Measurements from ENCODE around the gene FTCDNL1. TPM values are rescaled to one million over a fixed set of nuclear protein-coding genes. Genes with fewer than 3 reads are reported as not detected.
A peak's percentile ranks its signal among the peaks of the same experiment; 100 is the strongest.

FTCDNL1 gene
- total and polyA plus RNA-seq, 2 of the 13 experiments (the other 11 are each of a cell fraction or from before 2014, with no cell fraction given) = 0.98 to 1.4 TPM

- H3K79me2 ChIP-seq (ENCODE audit: insufficient read depth, low read length) = no peaks in the 10 kb centered on the region
- no peaks in the 10 kb centered on the region for H4K20me1 ChIP-seq (ENCODE audit: insufficient read depth, low read length)
- BruUV-seq (replicated peaks) = no TSS peak
- ATAC-seq (no peak), DNase-seq (ENCODE audit: low spot score) (no peak), FAIRE-seq (no peak)
- H3K4me2 ChIP-seq (ENCODE audit: low read depth, low read length) = no peak overlapping the region
- ChIA-PET POLR2A (no interaction called here), CTCF (ENCODE audit: low intra/inter-chr PET ratio, low total read pairs) (no interaction called here)
- no peak overlapping the region for H3K27ac ChIP-seq (ENCODE audit: extremely low read length, insufficient read depth, low read length)
- H3K9ac ChIP-seq (ENCODE audit: insufficient read depth, low read depth, low read length) = no peak overlapping the region
- TF ChIP-seq HNRNPK (IDR thresholded peaks at IDR 0.05; ENCODE audit: low read depth, low read length, poor library complexity, severe bottlenecking) = peak; percentile 86
- no peak for TF ChIP-seq BCL3 (CRISPR knock-in tag; IDR thresholded peaks at IDR 0.05)
- H3K4me1 ChIP-seq (ENCODE audit: insufficient read depth, low read length) = no peaks in the 10 kb centered on the region
- in situ Hi-C loops (cut with HindIII; ENCODE audit: extremely low pct_ligation_motif_present, low pct_unique_long_range_greater_than_20kb) (no loop called here), intact Hi-C loops (cut with micrococcal nuclease; ENCODE audit: unreplicated experiment) (no loop called here)
- no peak overlapping the region for H2AFZ ChIP-seq (ENCODE audit: low read length)
- peaks cover 6% of the 10 kb centered on the region for H3K9me3 ChIP-seq (ENCODE audit: low read length)
- H3K27me3 ChIP-seq (ENCODE audit: control insufficient read depth in 1 of 2, insufficient read depth in 2 of 2, low read length in 2 of 2) = no peaks in the 10 kb centered on the region
- H3K4me3 ChIP-seq (replicated peaks in 1 of 3; ENCODE audit: insufficient read depth in 1 of 3, low read depth in 2 of 3, low read length in 3 of 3) = no peak overlapping the region
- H3K36me3 ChIP-seq (replicated peaks in 1 of 2; ENCODE audit: control insufficient read depth in 1 of 2, insufficient read depth in 2 of 2, low read length in 2 of 2) = no peaks in the 10 kb centered on the region
- 69% methylated on average over 1 of the region's 1 CpG for WGBS (ENCODE audit: low lambda C conversion rate)
These were observed 18.2 kb upstream of the FTCDNL1 start for GRCh38 chr2:199869227-199869541.

GRCh38 chr2:199868431-199869226, 17.6 kb upstream of the FTCDNL1 start:
- H4K20me1 ChIP-seq (ENCODE audit: insufficient read depth, low read length) = no peaks in the 10 kb centered on the region
- no peak overlapping the region for H3K9ac ChIP-seq (ENCODE audit: insufficient read depth, low read depth, low read length)
- TF ChIP-seq TFDP2 (CRISPR knock-in tag; IDR thresholded peaks at IDR 0.05) = no peak
- TF ChIP-seq FOXP4 (CRISPR knock-in tag; IDR thresholded peaks at IDR 0.05) = no peak
- no peak for TF ChIP-seq ZNF292 (CRISPR knock-in tag; IDR thresholded peaks at IDR 0.05; ENCODE audit: borderline replicate concordance, low read depth)
- TF ChIP-seq MYC (CRISPR knock-in tag; IDR thresholded peaks at IDR 0.05; ENCODE audit: borderline replicate concordance) = no peak
- TF ChIP-seq PATZ1 (CRISPR knock-in tag; IDR thresholded peaks at IDR 0.05) = no peak
- TF ChIP-seq ZNF10 (CRISPR knock-in tag; IDR thresholded peaks at IDR 0.05; ENCODE audit: borderline replicate concordance, low read depth) = no peak
- FAIRE-seq = no peak
- intact Hi-C loops (cut with micrococcal nuclease; ENCODE audit: unreplicated experiment) (no loop called here), in situ Hi-C loops (cut with HindIII; ENCODE audit: extremely low pct_ligation_motif_present, low pct_unique_long_range_greater_than_20kb) (no loop called here)
- no peaks in the 10 kb centered on the region for H3K27me3 ChIP-seq (ENCODE audit: control insufficient read depth in 1 of 2, insufficient read depth in 2 of 2, low read length in 2 of 2)
- ChIA-PET POLR2A (no interaction called here), CTCF (ENCODE audit: low intra/inter-chr PET ratio, low total read pairs) (no interaction called here)
- no peak for DNase-seq (ENCODE audit: low spot score)
- H3K36me3 ChIP-seq (replicated peaks in 1 of 2; ENCODE audit: control insufficient read depth in 1 of 2, insufficient read depth in 2 of 2, low read length in 2 of 2) = no peaks in the 10 kb centered on the region
- peaks cover under 1% of the 10 kb centered on the region; the same call in 1 of the 2 replicates for H3K9me3 ChIP-seq (ENCODE audit: low read length)
- WGBS (ENCODE audit: low lambda C conversion rate) = 3% methylated on average over 5 of the region's 5 CpGs
- H3K4me1 ChIP-seq (ENCODE audit: insufficient read depth, low read length) = no peaks in the 10 kb centered on the region
- H2AFZ ChIP-seq (ENCODE audit: low read length) = no peak overlapping the region
- H3K27ac ChIP-seq (ENCODE audit: extremely low read length, insufficient read depth, low read length) = no peak overlapping the region
- BruUV-seq (replicated peaks) = no TSS peak
- no peak overlapping the region for H3K4me3 ChIP-seq (replicated peaks in 1 of 3; ENCODE audit: insufficient read depth in 1 of 3, low read depth in 2 of 3, low read length in 3 of 3)
- ATAC-seq = no peak
- H3K79me2 ChIP-seq (ENCODE audit: insufficient read depth, low read length) = no peaks in the 10 kb centered on the region
- no peak overlapping the region for H3K4me2 ChIP-seq (ENCODE audit: low read depth, low read length)
